NCI-H2196 treated with DMSO at 0.1 percent for 48 hours (cell line): ENCODE data around the gene HOXB6.
A peak's percentile ranks its signal among the peaks of the same experiment; 100 is the strongest.

ENCODE experiments used
- DNase-seq: peaks from one replicate; lab custom pipeline; 2025; ENCODE audit not compliant: unreplicated experiment; lab: John Stamatoyannopoulos, UW

Gene HOXB6

GRCh38 chr17:48596000-48596734 lies 8.6 kb downstream of the HOXB6 start:
- no peak for DNase-seq

GRCh38 chr17:48595278-48595999 lies 9.3 kb downstream of the HOXB6 start:
- no peak for DNase-seq

GRCh38 chr17:48594538-48595277 lies 10.1 kb downstream of the HOXB6 start:
- no peak for DNase-seq

GRCh38 chr17:48593840-48594537 lies 10.8 kb downstream of the HOXB6 start:
- DNase-seq = peak; percentile 95

GRCh38 chr17:48593126-48593829 lies 11.5 kb downstream of the HOXB6 start, which contains the start of gene HOXB5:
Gene HOXB5 (minus strand): TSS chr17:48593779. CDS start chr17:48593682, 97 bp downstream.
- no peak for DNase-seq

- DNase-seq = no peak
Measured at GRCh38 chr17:48592577-48592976, 12.2 kb downstream of the HOXB6 start.

- DNase-seq = no peak
Measured at GRCh38 chr17:48592057-48592514, 12.7 kb downstream of the HOXB6 start.

- DNase-seq = no peak
Measured at GRCh38 chr17:48591255-48592056, 13.3 kb downstream of the HOXB6 start.

GRCh38 chr17:48590607-48591161 lies 14.1 kb downstream of the HOXB6 start:
- no peak for DNase-seq

GRCh38 chr17:48589831-48590606 lies 14.8 kb downstream of the HOXB6 start, which contains the start of gene HOXB3:
Gene HOXB3 (minus strand): TSS chr17:48590241. CDS start chr17:48552474, 37,767 bp downstream.
- no peak for DNase-seq

GRCh38 chr17:48589060-48589830 lies 15.5 kb downstream of the HOXB6 start:
- no peak for DNase-seq

GRCh38 chr17:48588528-48588927 lies 16.3 kb downstream of the HOXB6 start:
- DNase-seq = no peak

GRCh38 chr17:48588074-48588415 lies 16.7 kb downstream of the HOXB6 start:
- DNase-seq = no peak

GRCh38 chr17:48587276-48588073 lies 17.3 kb downstream of the HOXB6 start:
- peak; percentile 74 for DNase-seq

- no peak for DNase-seq
Measured at GRCh38 chr17:48586355-48587258, 18.2 kb downstream of the HOXB6 start.

GRCh38 chr17:48584223-48584741 lies 20.5 kb downstream of the HOXB6 start:
- DNase-seq = no peak
